Left forelimb (tissue), 1 donor: Measurements from ENCODE around the gene IGLON5.

Source experiments
- DNase-seq: peaks from one replicate; pipeline ENCODE4 v3.0.0-alpha.2; 2018; ENCODE audit warnings: low spot score

The IGLON5 gene

GRCh38 chr19:51317968-51318367 is 6.5 kb downstream of the IGLON5 start:
- no peak for DNase-seq

DNA sequence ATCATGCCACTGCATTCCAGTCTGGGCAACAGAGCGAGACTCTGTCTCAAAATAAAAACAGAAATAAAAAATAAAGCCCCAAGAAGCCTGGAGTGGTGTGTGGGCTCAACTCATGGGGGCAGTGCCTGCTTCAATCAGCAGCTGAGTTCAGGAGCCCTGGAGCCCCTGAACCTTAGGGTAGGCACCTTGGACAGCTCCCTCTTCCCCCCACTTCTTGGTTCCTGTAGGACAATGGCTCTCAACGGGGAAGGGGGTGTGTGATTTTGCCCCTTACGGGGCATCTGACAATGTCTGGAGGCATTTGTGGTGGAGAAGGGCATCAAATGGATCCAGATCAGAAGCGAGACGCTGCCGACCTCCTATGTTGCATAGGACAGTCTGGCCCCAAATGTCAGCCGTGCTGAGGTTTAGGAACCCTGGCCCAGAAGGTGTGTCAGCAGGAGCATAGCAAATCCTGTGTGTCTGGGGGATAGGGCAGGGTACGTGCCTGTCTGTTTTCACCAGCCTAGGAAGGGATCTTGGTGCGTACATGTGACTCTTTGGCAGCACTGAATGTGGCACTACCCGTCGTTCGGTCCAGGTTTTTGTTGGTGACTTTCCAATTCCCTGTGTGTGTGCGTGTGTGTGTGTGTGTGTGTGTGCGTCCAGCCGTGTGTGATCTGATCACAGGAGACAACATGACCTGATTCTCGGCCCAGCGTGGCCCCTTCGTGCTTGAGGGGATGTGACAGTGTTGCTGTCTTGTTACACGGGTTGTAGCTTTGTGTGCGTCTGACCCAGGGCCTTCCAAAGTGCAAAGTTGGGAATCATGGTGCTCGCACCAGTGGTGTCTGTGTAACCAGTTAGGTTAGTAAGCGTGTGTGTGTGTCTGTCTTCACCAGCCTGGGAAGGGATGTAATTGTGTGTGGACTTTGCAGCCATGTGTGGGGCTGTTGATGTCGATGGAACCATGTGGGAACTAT is 7.5 kb downstream of the IGLON5 start:
- DNase-seq, result no peak

GRCh38 chr19:51319649-51320279 is 8.3 kb downstream of the IGLON5 start:
- DNase-seq, result no peak

DNA sequence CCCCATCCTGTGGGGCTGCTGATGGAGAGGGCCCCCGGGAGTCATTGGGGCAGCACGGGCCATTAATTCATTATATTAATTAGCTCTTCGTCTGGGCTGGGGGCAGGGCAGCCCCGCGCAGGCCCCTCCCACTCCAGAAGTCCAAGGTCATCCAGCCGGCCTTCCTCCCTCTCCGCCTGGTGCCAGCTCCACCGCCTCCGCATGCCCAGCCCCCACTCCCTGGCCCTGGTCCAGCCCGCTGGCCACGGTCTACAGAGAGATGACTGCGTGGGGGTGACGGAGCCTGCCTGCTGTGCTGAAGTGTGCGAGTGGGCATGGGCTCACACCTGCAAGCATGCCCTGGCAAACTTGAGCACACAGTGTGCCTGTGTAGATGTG is 8.8 kb downstream of the IGLON5 start:
- DNase-seq, result no peak

- no peak for DNase-seq
Observed at GRCh38 chr19:51321799-51322198, 10.4 kb downstream of the IGLON5 start.

- no peak for DNase-seq
Observed at GRCh38 chr19:51323481-51324166, 12.2 kb downstream of the IGLON5 start.

DNA sequence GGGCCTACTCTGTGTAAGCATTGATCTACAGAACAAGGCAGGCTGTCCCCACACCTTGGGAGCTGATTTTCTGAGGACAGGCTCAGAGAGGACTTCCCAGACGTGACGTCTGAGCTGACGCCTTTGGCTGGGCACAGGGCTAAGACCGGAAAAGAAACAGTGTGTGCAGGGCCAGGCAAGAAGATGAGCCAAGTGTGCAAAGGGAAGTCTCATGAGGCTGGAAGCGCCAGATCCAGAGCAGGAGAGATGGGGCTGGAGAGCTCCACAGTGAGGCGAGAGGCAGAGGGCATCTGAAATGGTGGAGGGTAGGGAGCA is 12.7 kb downstream of the IGLON5 start:
- no peak for DNase-seq

DNA sequence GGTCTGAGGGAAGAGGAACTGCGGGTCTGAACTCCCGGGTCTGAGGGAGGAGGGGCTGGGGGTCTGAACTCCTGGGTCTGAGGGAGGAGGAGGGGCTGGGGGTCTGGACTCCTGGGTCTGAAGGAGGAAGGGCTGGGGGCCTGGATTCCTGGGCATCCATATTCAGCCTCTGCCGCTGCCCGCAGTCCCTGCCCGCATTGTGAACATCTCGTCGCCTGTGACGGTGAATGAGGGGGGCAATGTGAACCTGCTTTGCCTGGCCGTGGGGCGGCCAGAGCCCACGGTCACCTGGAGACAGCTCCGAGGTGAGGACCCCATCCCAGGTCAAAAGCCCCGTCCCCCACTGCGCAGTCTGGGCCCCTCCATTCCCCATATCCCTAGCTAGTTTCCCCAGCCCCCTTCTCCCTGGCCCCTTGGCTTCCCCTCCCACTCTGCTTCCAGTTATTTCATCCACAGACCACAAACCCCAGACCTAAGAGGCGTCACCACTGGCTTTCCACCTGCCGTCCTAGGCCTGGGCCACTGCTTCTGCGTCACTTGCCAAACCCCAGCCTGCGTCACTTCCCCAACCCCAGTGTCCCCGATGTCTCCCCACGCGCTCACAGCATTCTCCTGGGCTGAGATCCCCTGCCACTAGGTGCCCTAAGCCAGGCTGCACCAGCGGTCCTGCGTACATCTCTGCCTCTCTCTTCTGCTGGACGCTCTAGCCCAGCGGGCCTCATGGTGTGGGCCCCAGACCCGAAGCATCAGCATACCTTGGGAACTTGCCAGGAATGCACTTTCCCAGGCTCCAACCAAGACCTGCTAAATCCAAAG is 13.9 kb downstream of the IGLON5 start:
- DNase-seq, result no peak

DNA sequence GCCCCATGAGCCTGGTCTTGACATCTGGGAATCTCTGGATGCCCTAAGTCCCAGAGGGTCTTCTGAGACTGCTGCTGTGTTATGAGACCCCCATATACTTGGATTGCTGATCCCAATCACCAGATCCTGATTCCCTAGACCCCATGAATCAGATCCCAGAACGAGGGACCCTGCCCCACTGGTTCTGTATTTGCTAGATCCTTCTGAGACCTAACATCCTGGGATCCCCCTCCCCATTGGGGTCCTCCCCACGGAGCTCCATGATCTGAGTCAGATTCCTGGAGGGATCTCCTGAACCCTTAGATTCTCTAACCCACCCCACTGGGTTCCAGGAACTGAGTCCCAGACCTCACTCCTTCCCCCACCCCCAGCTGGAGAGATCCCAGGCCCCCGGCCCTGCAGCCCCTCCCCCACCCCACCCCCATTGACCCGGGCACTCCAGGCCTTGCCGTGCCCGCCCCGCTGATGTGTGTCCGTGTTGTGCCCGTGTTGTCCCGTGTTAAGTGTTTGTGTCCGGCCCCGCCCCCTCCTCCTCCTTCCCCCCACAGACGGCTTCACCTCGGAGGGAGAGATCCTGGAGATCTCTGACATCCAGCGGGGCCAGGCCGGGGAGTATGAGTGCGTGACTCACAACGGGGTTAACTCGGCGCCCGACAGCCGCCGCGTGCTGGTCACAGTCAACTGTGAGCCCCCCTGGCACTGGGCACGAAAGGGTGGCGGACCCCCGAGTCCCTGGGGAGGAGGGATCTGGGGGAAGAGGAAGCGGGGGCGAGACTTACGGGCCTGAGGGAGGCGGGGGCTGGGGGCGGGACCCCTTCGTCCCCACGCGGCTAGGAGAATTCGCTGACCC is 15.0 kb downstream of the IGLON5 start:
- no peak for DNase-seq

- no peak for DNase-seq
Observed at GRCh38 chr19:51327066-51328001, 15.9 kb downstream of the IGLON5 start.

GRCh38 chr19:51329411-51329810 is 18.0 kb downstream of the IGLON5 start:
- DNase-seq, result no peak

GRCh38 chr19:51330366-51330765 is 18.9 kb downstream of the IGLON5 start:
- no peak for DNase-seq

GRCh38 chr19:51331193-51331592 is 19.7 kb downstream of the IGLON5 start:
- no peak for DNase-seq

GRCh38 chr19:51331716-51332115 is 20.3 kb downstream of the IGLON5 start:
- DNase-seq, result no peak

DNA sequence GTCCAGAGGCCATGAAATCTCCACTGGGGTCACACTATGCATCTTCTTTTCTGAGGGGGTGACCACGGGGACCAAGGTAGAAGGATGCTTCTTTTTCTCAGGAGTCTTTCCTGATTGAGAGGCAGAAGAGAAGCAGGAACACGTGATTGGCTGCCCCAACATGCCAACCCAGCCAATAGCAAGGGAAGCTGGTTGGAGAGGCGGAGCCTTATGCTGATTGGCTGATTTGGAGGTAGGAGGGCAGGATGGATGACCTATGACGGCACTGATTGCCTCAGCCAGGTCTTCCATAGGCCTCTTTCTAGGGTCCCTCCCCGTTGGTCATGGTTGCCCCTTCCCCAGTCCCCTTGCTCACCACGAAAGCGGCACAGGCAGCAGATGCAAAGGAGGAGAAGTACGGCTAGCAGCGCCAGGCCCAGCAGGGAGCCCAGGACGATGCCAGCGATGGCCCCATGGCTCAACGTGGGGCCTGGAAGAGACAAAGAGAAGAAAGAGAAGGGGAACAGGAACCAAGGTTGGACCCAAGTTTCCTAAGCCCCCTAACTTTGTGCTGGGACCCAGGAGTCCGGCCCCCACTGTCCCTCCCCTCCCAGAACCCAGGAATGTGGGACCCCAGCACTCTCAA is 22.5 kb downstream of the IGLON5 start:
- no peak for DNase-seq

DNA sequence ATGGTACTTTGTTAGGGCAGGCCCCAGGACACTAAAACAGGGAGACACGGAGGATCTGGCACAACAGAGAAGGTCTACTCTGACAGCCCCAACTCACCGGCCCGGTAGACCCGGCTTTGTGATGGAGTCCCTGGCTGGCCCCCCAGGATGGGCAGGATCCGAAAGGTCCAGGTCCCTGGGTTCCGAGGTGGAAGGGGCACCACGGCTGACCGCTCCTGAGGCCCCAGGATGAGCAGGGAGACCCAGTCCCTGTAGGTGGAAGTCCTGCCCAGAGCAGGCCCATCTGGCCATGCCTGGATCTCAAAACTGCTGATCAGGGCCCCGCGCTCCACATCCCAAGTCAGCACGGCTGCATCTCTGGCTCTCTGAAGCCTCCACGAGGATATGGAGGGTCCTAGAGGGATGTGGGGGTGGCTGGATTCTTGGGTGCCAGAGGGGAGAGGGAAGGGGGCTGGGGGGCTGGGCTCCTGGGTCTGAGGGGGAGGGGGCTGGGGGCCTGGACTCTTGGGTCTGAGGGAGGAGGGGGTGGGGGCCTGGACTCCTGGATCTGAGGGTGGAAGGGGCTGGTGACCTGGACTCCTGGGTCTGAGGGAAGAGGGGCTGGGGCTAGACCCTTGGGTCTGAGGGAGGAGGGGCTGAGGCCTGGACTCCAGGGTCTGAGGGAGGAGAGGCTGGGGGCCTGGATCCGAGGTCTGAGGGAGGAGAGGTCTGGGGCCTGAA is 25.9 kb downstream of the IGLON5 start:
- no peak for DNase-seq

DNA sequence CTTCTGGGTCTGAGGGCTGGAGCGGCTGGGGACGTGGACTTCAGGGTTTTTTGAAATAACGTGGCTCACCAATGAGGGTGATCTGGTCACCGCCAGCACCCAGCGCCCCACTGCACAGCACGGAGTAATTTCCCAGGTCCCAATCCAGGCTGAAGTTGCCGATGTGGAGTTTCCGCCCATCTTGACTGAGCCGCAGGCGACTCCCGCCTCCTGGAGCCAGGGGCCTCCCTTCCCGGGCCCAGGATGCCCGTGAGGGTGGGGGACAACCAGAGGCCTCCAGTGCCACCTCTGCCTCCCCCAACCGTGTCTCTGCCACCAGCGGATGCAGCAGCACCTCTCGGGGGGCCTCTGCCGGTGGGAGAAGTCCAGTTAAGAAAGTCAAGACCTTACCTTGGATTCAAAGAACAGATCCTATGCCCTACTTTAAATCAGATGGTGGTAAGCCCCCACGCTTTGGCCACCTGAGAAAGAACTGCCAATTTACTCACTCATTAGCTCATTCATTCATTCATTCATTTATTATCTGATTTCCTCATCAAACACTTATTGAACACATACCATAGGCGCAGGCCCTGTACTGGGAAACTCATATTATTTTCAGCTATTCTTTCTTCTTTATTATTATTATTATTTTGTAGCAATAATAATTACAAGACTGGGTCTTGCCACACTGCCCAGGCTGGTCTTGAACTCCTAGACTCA is 26.6 kb downstream of the IGLON5 start:
- DNase-seq, result no peak
